Neural progenitor cell (in vitro differentiated cells): ENCODE measurements around the gene NSMCE1. TPM values are rescaled to one million over a fixed set of nuclear protein-coding genes. Genes with fewer than 3 reads are reported as not detected.

Source experiments
- DNase-seq: peaks from one replicate; pipeline ENCODE4 v3.0.0-alpha.2; 2016; ENCODE audit warnings: low spot score
- H2AFZ ChIP-seq: fragments of 200-600 bp; sonication (generic); replicated peaks from 2 replicates; pipeline ENCODE4 v1.6.1; 2016; ENCODE audit warnings: antibody characterized with exemption
- H3F3A ChIP-seq: fragments of 200-600 bp; sonication (generic); 2 replicates; pipeline ENCODE4 v1.6.1; 2016; ENCODE audit warnings: antibody characterized with exemption, low read depth
- H3K27ac ChIP-seq: fragments of 200-600 bp; sonication (generic); 2 replicates; pipeline ENCODE4 v1.5.1; 2016; ENCODE audit warnings: mild to moderate bottlenecking
- H3K27me3 ChIP-seq: fragments of 200-600 bp; sonication (generic); 2 replicates; pipeline ENCODE4 v1.6.1; 2016; ENCODE audit warnings: mild to moderate bottlenecking, moderate library complexity
- H3K36me3 ChIP-seq: fragments of 200-600 bp; sonication (generic); 2 replicates; pipeline ENCODE4 v1.5.1; 2016
- H3K4me1 ChIP-seq: fragments of 200-600 bp; sonication (generic); 2 replicates; pipeline ENCODE4 v1.6.1; 2016; ENCODE audit warnings: mixed run types
- H3K4me2 ChIP-seq: fragments of 200-600 bp; sonication (generic); 2 replicates; pipeline ENCODE4 v1.6.1; 2016
- H3K4me3 ChIP-seq: fragments of 200-600 bp; sonication (generic); 2 replicates; pipeline ENCODE4 v1.5.1; 2016
- H3K79me2 ChIP-seq: fragments of 200-600 bp; sonication (generic); 2 replicates; pipeline ENCODE4 v1.6.1; 2016; ENCODE audit warnings: low read depth
- H3K9ac ChIP-seq: fragments of 200-600 bp; sonication (generic); 2 replicates; pipeline ENCODE4 v1.6.1; 2016
- H3K9me3 ChIP-seq: fragments of 200-600 bp; sonication (generic); 2 replicates; pipeline ENCODE4 v1.5.1; 2016; ENCODE audit warnings: low read depth
- H4K20me1 ChIP-seq: fragments of 200-600 bp; sonication (generic); 2 replicates; pipeline ENCODE4 v1.6.1; 2016; ENCODE audit warnings: low read depth
- H3K27ac Mint-ChIP-seq: 3 replicates; pipeline ENCODE4 v1.8.0; 2021; ENCODE audit warnings: mixed read lengths
- H3K27me3 Mint-ChIP-seq: 2 replicates; pipeline ENCODE4 v1.8.0; 2022; ENCODE audit warnings: low read depth, mild to moderate bottlenecking, inconsistent platforms, moderate library complexity, mixed read lengths; ENCODE audit not compliant: insufficient read depth
- H3K36me3 Mint-ChIP-seq: 3 replicates; pipeline ENCODE4 v1.8.0; 2021; ENCODE audit warnings: mixed read lengths
- H3K4me1 Mint-ChIP-seq: 3 replicates; pipeline ENCODE4 v1.8.0; 2021; ENCODE audit warnings: mixed read lengths
- H3K4me3 Mint-ChIP-seq: 3 replicates; pipeline ENCODE4 v1.8.0; 2021; ENCODE audit warnings: mild to moderate bottlenecking, moderate library complexity, mixed read lengths
- H3K9me3 Mint-ChIP-seq: 3 replicates; pipeline ENCODE4 v1.8.0; 2020; ENCODE audit warnings: mixed read lengths
- EZH2 ChIP-seq: fragments of 200-600 bp; sonication (generic); IDR thresholded peaks from 2 replicates; pipeline ENCODE4 v1.6.1; 2017; ENCODE audit warnings: antibody characterized with exemption, mild to moderate bottlenecking, moderate library complexity
- EZH2phosphoT487 ChIP-seq: fragments of 200-600 bp; sonication (generic); IDR thresholded peaks from 2 replicates; pipeline ENCODE4 v1.6.1; 2017; ENCODE audit warnings: antibody characterized with exemption
- total RNA-seq: library from RNA; depleted of rRNA; stranded (reverse); fragments of >200 nt; gene quantifications from 2 replicates; pipeline ENCODE4 v1.2.3, GENCODE V29; 2015; ENCODE audit warnings: low replicate concordance
- TF ChIP-seq, protein P1 (sequence below): fragments of 200-600 bp; sonication (generic); IDR thresholded peaks from 2 replicates; pipeline ENCODE4 v1.5.1; 2017; ENCODE audit warnings: antibody characterized with exemption, mild to moderate bottlenecking

The NSMCE1 gene
- total RNA-seq, 1 donor from 2014 or later, result 83.4 TPM

DNA sequence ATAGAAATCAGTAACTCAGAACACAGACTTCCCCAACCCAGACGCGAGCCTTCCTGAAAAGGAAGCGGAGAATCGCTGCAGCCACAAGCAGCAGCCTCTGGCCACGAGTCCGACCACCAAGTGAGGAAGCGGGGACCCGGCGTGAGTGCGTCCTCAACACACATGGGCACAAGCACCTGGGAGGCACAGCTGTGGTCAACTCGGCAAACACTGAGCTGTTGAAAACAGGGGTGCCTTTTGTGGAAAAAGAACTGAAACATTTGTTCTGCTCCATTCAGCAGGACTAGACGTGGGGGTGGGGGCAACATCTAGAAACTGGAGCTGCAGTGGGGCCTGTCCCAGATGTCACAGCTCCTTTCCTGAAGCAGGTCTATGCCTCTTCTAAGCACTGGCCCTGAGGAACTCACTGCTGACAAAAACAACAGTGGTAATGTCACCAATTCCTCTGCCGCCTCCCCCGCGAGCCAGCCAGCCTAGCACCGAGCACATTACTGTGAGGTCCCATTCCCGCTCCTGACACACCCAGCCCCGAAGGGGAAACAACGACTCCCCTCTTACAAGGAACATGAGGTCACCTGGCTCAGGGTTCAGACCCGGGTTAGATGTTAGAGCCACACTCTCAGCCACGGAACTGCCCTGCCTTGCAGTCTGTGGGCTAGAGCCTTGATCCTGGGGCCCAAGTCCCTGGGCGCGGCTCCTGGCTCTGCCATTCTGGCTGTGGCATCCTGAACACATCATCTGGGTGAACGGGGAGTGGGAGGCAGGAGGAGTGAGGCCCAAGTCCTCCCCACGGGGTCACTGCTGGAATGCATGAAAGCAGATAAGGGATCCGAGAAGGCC, 36.3 kb downstream of the NSMCE1 start:
- H2AFZ ChIP-seq, result no peak overlapping the region
- TF ChIP-seq EZH2 (no peak), EZH2phosphoT487 (no peak)
- TF ChIP-seq, protein P1, sequence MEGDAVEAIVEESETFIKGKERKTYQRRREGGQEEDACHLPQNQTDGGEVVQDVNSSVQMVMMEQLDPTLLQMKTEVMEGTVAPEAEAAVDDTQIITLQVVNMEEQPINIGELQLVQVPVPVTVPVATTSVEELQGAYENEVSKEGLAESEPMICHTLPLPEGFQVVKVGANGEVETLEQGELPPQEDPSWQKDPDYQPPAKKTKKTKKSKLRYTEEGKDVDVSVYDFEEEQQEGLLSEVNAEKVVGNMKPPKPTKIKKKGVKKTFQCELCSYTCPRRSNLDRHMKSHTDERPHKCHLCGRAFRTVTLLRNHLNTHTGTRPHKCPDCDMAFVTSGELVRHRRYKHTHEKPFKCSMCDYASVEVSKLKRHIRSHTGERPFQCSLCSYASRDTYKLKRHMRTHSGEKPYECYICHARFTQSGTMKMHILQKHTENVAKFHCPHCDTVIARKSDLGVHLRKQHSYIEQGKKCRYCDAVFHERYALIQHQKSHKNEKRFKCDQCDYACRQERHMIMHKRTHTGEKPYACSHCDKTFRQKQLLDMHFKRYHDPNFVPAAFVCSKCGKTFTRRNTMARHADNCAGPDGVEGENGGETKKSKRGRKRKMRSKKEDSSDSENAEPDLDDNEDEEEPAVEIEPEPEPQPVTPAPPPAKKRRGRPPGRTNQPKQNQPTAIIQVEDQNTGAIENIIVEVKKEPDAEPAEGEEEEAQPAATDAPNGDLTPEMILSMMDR, result no peak
- H4K20me1 ChIP-seq, result peaks cover 5% of the 10 kb centered on the region
- Mint-ChIP-seq H3K9me3 (no peaks in the 10 kb centered on the region), H3K4me1 (peaks cover 23% of the 10 kb centered on the region), H3K27me3 (peaks cover 10% of the 10 kb centered on the region), H3K27ac (no peak overlapping the region), H3K36me3 (no peaks in the 10 kb centered on the region), H3K4me3 (no peak overlapping the region)
- H3F3A ChIP-seq, result peaks cover 7% of the 10 kb centered on the region
- no peak overlapping the region for H3K9ac ChIP-seq
- H3K27ac ChIP-seq, result no peak overlapping the region
- no peak overlapping the region for H3K4me3 ChIP-seq
- no peak for DNase-seq
- H3K4me1 ChIP-seq, result peaks cover 9% of the 10 kb centered on the region
- no peaks in the 10 kb centered on the region for H3K27me3 ChIP-seq
- no peak overlapping the region for H3K4me2 ChIP-seq
- no peaks in the 10 kb centered on the region for H3K9me3 ChIP-seq
- H3K79me2 ChIP-seq, result no peaks in the 10 kb centered on the region
- no peaks in the 10 kb centered on the region for H3K36me3 ChIP-seq

DNA sequence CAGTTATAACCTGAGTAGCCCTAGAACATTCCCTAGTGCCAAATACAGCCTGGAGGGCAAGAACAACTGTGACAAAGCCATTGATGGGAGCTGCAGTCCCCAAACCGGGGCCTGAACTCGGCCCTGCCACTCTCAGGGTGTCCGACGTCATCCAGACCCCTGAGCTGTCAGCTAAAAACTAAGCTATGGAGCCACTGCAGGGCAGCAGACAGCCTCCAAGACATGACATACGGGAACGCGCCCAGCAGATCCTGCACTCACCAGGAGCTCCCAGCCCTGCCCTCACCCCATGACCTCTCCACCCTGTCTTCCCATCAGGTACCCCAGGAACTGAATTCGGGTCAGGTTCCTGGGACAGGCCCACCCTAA, 36.9 kb downstream of the NSMCE1 start:
- H3K36me3 Mint-ChIP-seq, result no peaks in the 10 kb centered on the region
- no peaks in the 10 kb centered on the region for H3K9me3 Mint-ChIP-seq
- no peaks in the 10 kb centered on the region for H3K79me2 ChIP-seq
- H3K4me1 ChIP-seq, result peaks cover 3% of the 10 kb centered on the region
- H3K4me2 ChIP-seq, result no peak overlapping the region
- TF ChIP-seq, protein P1, result no peak
- TF ChIP-seq EZH2 (no peak), EZH2phosphoT487 (no peak)
- no peaks in the 10 kb centered on the region for H3K36me3 ChIP-seq
- H3K27me3 ChIP-seq, result no peaks in the 10 kb centered on the region
- no peak overlapping the region for H2AFZ ChIP-seq
- H3K9ac ChIP-seq, result no peak overlapping the region
- peaks cover 2% of the 10 kb centered on the region for H3F3A ChIP-seq
- H3K4me1 Mint-ChIP-seq, result peaks cover 17% of the 10 kb centered on the region
- peaks cover 3% of the 10 kb centered on the region for H4K20me1 ChIP-seq
- no peak overlapping the region for H3K27ac Mint-ChIP-seq
- H3K4me3 Mint-ChIP-seq, result no peak overlapping the region
- H3K9me3 ChIP-seq, result no peaks in the 10 kb centered on the region
- H3K27ac ChIP-seq, result no peak overlapping the region
- no peak overlapping the region for H3K4me3 ChIP-seq
- H3K27me3 Mint-ChIP-seq, result peaks cover 7% of the 10 kb centered on the region
- no peak for DNase-seq

DNA sequence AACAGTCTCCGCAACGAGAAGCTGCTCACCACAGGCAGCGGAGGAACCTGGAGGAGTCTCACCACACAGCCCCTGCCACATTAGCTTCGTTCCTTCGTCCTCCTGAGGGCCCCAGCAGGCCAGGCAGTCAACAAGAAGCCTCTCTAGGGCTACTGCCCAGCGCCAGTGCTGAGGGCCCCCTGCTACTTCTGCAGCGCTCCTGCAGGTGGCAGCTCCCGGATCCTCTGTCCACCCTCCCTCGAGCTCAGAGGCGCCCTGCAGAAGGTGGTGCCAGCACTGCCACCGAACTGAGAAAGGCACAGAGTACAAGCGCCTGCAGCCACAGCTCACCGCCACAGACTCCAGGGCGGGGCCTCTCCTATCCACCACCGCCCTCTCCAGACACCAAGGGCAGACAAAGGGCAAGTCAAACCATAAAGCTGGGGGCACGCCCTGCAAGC, 38.0 kb downstream of the NSMCE1 start:
- Histone ChIP-seq H2AFZ (no peak overlapping the region), H3F3A (no peaks in the 10 kb centered on the region), H3K27me3 (no peaks in the 10 kb centered on the region), H4K20me1 (no peaks in the 10 kb centered on the region), H3K4me3 (no peak overlapping the region), H3K27ac (no peak overlapping the region), H3K9me3 (no peaks in the 10 kb centered on the region), H3K4me2 (no peak overlapping the region), H3K79me2 (no peaks in the 10 kb centered on the region), H3K4me1 (no peaks in the 10 kb centered on the region), H3K36me3 (no peaks in the 10 kb centered on the region), H3K9ac (no peak overlapping the region)
- TF ChIP-seq EZH2, result no peak
- TF ChIP-seq EZH2phosphoT487, result no peak
- TF ChIP-seq, protein P1, result peak; percentile 4
- Mint-ChIP-seq H3K4me3 (no peak overlapping the region), H3K4me1 (peaks cover 16% of the 10 kb centered on the region), H3K9me3 (no peaks in the 10 kb centered on the region), H3K27ac (no peak overlapping the region), H3K27me3 (peaks cover 6% of the 10 kb centered on the region), H3K36me3 (no peaks in the 10 kb centered on the region)
- DNase-seq, result no peak
